Measurements from ENCODE around the gene PSMD10.

- TF ChIP-seq GATA2 (IDR thresholded peaks at IDR 0.05; ENCODE audit: low read depth, low read length), result no peak
- TF ChIP-seq GATA3 (IDR thresholded peaks at IDR 0.05; ENCODE audit: low read depth, low read length), result no peak
These were observed 35.3 kb upstream of the PSMD10 start for GRCh38 chrX:108126661-108127060.
